IMR-90 (cell line): ENCODE results near the gene DCDC1. TPM values are rescaled to one million over a fixed set of nuclear protein-coding genes. Genes with fewer than 3 reads are reported as not detected.

Source experiments
- ATAC-seq: fragments of 200-7000 bp; cut with Tn5 transposase; 2 replicates; pipeline ENCODE4 v1.9.1; 2020; ENCODE audit warnings: low read depth, mild to moderate bottlenecking, moderate library complexity
- BruUV-seq: library from RNA; stranded (reverse); fragments of 400-500 nt; replicated peaks from 2 replicates; lab custom pipeline; 2021; lab: Mats Ljungman, UMichigan
- CTCF ChIA-PET: fragments of 300-600 bp; formaldehyde crosslinking; extraction: SDS; loops from one replicate; lab custom pipeline; 2021; ENCODE audit warnings: antibody characterized with exemption; lab: Yijun Ruan, JAX
- POLR2A ChIA-PET: fragments of 300-600 bp; sonication (Branson Sonifier 250); formaldehyde crosslinking; loops from one replicate; lab custom pipeline; 2022; ENCODE audit warnings: antibody characterized with exemption; ENCODE audit not compliant: unreplicated experiment; lab: Charles Lee
- DNase-seq: peaks from one replicate; pipeline ENCODE4 v3.0.0; 2013
- H2AFZ ChIP-seq: replicated peaks from 2 replicates; pipeline ENCODE3; 2013; ENCODE audit warnings: low read length, mild to moderate bottlenecking; ENCODE audit not compliant: poor library complexity
- H2AK5ac ChIP-seq: 2 replicates; pipeline ENCODE4 v1.6.1; 2013; ENCODE audit warnings: low read depth, low read length, inconsistent platforms
- H2AK9ac ChIP-seq: replicated peaks from 2 replicates; pipeline ENCODE3; 2013; ENCODE audit warnings: mild to moderate bottlenecking, low read depth, low read length, moderate library complexity; ENCODE audit not compliant: poor library complexity
- H2BK120ac ChIP-seq: 2 replicates; pipeline ENCODE4 v1.6.1; 2013; ENCODE audit warnings: low read depth, low read length, inconsistent platforms
- H2BK15ac ChIP-seq: 3 replicates; pipeline ENCODE4 v1.6.1; 2013; ENCODE audit warnings: low read depth, low read length, inconsistent platforms
- H2BK20ac ChIP-seq: 2 replicates; pipeline ENCODE4 v1.6.1; 2013; ENCODE audit warnings: low read depth, mild to moderate bottlenecking, inconsistent platforms, low read length, moderate library complexity
- H2BK5ac ChIP-seq: 2 replicates; pipeline ENCODE4 v1.6.1; 2013; ENCODE audit warnings: mild to moderate bottlenecking, low read depth, low read length, inconsistent platforms; ENCODE audit not compliant: poor library complexity, severe bottlenecking
- H3K14ac ChIP-seq: replicated peaks from 2 replicates; pipeline ENCODE4 v1.6.1; 2013; ENCODE audit warnings: low read depth, low read length, inconsistent platforms
- H3K18ac ChIP-seq: 2 replicates; pipeline ENCODE4 v1.6.1; 2013; ENCODE audit warnings: low read depth, low read length, control low read depth
- H3K23ac ChIP-seq: 2 replicates; pipeline ENCODE4 v1.6.1; 2013; ENCODE audit warnings: low read depth, low read length, inconsistent platforms
- H3K27ac ChIP-seq: 2 replicates; pipeline ENCODE4 v1.5.1; 2013; ENCODE audit warnings: mild to moderate bottlenecking, control low read depth, low read length; ENCODE audit not compliant: insufficient read depth
- H3K27me3 ChIP-seq: 2 replicates; pipeline ENCODE4 v1.6.1; 2013; ENCODE audit warnings: low read length; ENCODE audit not compliant: control insufficient read depth, insufficient read depth
- H3K36me3 ChIP-seq: 2 replicates; pipeline ENCODE4 v1.6.1; 2013; ENCODE audit warnings: low read length, mixed read lengths; ENCODE audit not compliant: control insufficient read depth, insufficient read depth
- H3K4ac ChIP-seq: 2 replicates; pipeline ENCODE4 v1.6.1; 2013; ENCODE audit warnings: low read depth, low read length, inconsistent platforms
- H3K4me1 ChIP-seq: 2 replicates; pipeline ENCODE4 v1.6.1; 2013; ENCODE audit warnings: low read length, mixed read lengths; ENCODE audit not compliant: control insufficient read depth, insufficient read depth
- H3K4me2 ChIP-seq: 2 replicates; pipeline ENCODE4 v1.6.1; 2013; ENCODE audit warnings: low read depth, mild to moderate bottlenecking, control low read depth, low read length, moderate library complexity
- H3K4me3 ChIP-seq: 2 replicates; pipeline ENCODE4 v1.5.1; 2013; ENCODE audit warnings: low read depth, mild to moderate bottlenecking, control low read depth, low read length, moderate library complexity; ENCODE audit not compliant: insufficient read depth
- H3K56ac ChIP-seq: 2 replicates; pipeline ENCODE4 v1.6.1; 2013; ENCODE audit warnings: low read length, inconsistent platforms; ENCODE audit not compliant: insufficient read depth; ENCODE audit errors: extremely low read depth
- H3K79me1 ChIP-seq, 2 experiments: 2 replicates each; pipeline ENCODE4 v1.6.1; 2013; ENCODE audit warnings: low read length in 2 of 2, inconsistent platforms in 1 of 2, low read depth in 1 of 2
- H3K9ac ChIP-seq: 2 replicates; pipeline ENCODE4 v1.6.1; 2013; ENCODE audit warnings: low read depth, low read length, control low read depth
- H3K9me1 ChIP-seq: 2 replicates; pipeline ENCODE4 v1.6.1; 2013; ENCODE audit warnings: low read length, inconsistent platforms; ENCODE audit not compliant: insufficient read depth
- H3K9me3 ChIP-seq: 2 replicates; pipeline ENCODE4 v1.6.1; 2013; ENCODE audit warnings: low read length; ENCODE audit not compliant: control insufficient read depth, insufficient read depth
- H4K20me1 ChIP-seq: 2 replicates; pipeline ENCODE4 v1.6.1; 2013; ENCODE audit warnings: low read length, inconsistent platforms; ENCODE audit not compliant: insufficient read depth
- H4K5ac ChIP-seq: 2 replicates; pipeline ENCODE4 v1.6.1; 2013; ENCODE audit warnings: mild to moderate bottlenecking, low read depth, low read length, control low read depth
- H4K8ac ChIP-seq, 2 experiments: 2 replicates each; pipeline ENCODE4 v1.6.1; 2013; ENCODE audit warnings: low read depth in 2 of 2, low read length in 2 of 2, control low read depth in 1 of 2, inconsistent platforms in 1 of 2
- H4K91ac ChIP-seq: 2 replicates; pipeline ENCODE4 v1.6.1; 2013; ENCODE audit warnings: low read depth, low read length, inconsistent platforms; ENCODE audit not compliant: insufficient read depth
- CEBPB ChIP-seq: IDR thresholded peaks from 2 replicates; pipeline ENCODE4 v1.6.1; 2012; ENCODE audit warnings: low read depth, low read length, improper control_type of control experiment
- CHD1 ChIP-seq: IDR thresholded peaks from 2 replicates; pipeline ENCODE4 v1.6.1; 2012; ENCODE audit warnings: low read depth, low read length, improper control_type of control experiment
- MAFK ChIP-seq: IDR thresholded peaks from 2 replicates; pipeline ENCODE4 v1.6.1; 2012; ENCODE audit warnings: low read depth, low read length, improper control_type of control experiment
- RCOR1 ChIP-seq: IDR thresholded peaks from 2 replicates; pipeline ENCODE4 v1.6.1; 2012; ENCODE audit warnings: mild to moderate bottlenecking, low read length, improper control_type of control experiment; ENCODE audit not compliant: insufficient replicate concordance
- WGBS, 2 experiments: methylation state at CpG; one replicate each; pipeline versions ENCODE4 v1.1.5 to v1.1.7; 2013; ENCODE audit warnings: missing lambda C conversion rate in 2 of 2; ENCODE audit not compliant: insufficient read length in 1 of 2; ENCODE audit errors: extremely low coverage in 2 of 2; 5-methylcytosine and 5-hydroxymethylcytosine counted together
- dilution Hi-C: fragments of 300-500 bp; cut with HindIII; formaldehyde crosslinking; loops from one replicate; pipeline ENCODE4 v1.14.3; 2018; ENCODE audit warnings: low sequenced_read_pairs; ENCODE audit not compliant: unreplicated experiment
- in situ Hi-C: fragments of 300-500 bp; cut with MboI; formaldehyde crosslinking; loops from 3 replicates; pipeline ENCODE4 v1.14.3; 2019; ENCODE audit warnings: low sequenced_read_pairs, inconsistent platforms, mixed read lengths
- intact Hi-C: fragments of 100-400 bp; cut with micrococcal nuclease; formaldehyde crosslinking; loops from 2 replicates; pipeline ENCODE4 v1.10.0; 2022
- polyA plus RNA-seq, 3 experiments: library from polyadenylated mRNA; depleted of rRNA; stranded (reverse); fragments of >200 nt; gene quantifications; 2 replicates each; pipeline ENCODE4 v1.2.3, GENCODE V29; 2012; ENCODE audit warnings: low replicate concordance in 1 of 3
- total RNA-seq: library from RNA; depleted of rRNA; stranded (reverse); fragments of >200 nt; gene quantifications from 2 replicates; pipeline ENCODE4 v1.2.3, GENCODE V29; 2012
- TF ChIP-seq, protein P1 (sequence below): fragments of 150-350 bp; IDR thresholded peaks from 2 replicates; pipeline ENCODE4 v1.6.1; 2017; ENCODE audit warnings: mild to moderate bottlenecking, antibody characterized with exemption, low read length, low read depth

DCDC1 gene
- total and polyA plus RNA-seq, 2 of the 4 experiments (the other 2 are of a cell fraction): not detected

DNA sequence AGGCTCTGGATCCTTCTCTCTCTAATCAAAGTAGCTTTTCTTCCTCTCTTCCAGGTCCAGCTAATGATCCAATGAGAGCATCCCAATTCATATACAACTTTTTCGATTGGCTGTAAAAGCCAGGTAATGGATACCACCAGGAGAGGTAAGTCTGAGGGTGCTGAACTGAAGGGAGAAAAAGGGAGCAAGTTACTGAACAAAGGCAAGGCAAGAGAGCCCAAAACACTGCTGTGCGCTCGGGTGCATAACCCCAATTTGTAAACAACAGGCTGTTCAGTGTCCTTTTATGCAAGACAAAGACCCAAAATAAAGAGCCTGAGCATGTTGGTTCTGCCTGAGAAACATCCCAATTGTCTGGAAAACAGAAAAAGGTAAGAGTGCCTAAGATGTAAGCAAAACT is 260.1 kb downstream of the DCDC1 start:
- Histone ChIP-seq H3K4me3 (no peak overlapping the region), H3K56ac (no peak overlapping the region), H3K4me2 (no peak overlapping the region), H3K9me3 (no peaks in the 10 kb centered on the region), H4K91ac (no peak overlapping the region), H2BK120ac (no peak overlapping the region), H3K4ac (no peak overlapping the region), H4K8ac (no peak overlapping the region), H3K27ac (no peak overlapping the region), H2AK9ac (no peak overlapping the region), H2AFZ (no peak overlapping the region), H4K5ac (no peak overlapping the region), H3K9ac (no peak overlapping the region), H2AK5ac (no peak overlapping the region), H3K4me1 (no peaks in the 10 kb centered on the region), H3K23ac (no peak overlapping the region), H3K14ac (no peak overlapping the region), H2BK20ac (no peak overlapping the region), H3K18ac (no peak overlapping the region), H4K20me1 (no peaks in the 10 kb centered on the region), H3K9me1 (no peaks in the 10 kb centered on the region), H3K36me3 (no peaks in the 10 kb centered on the region), H3K79me1 (no peaks in the 10 kb centered on the region), H3K27me3 (no peaks in the 10 kb centered on the region), H2BK15ac (no peak overlapping the region), H2BK5ac (no peak overlapping the region)
- no peak for DNase-seq
- WGBS, 2 experiments: no CpG with 5 or more reads among the region's 3 CpGs
- ATAC-seq: no peak
- BruUV-seq: no TSS peak
- no peak for TF ChIP-seq RCOR1
- TF ChIP-seq, protein P1, sequence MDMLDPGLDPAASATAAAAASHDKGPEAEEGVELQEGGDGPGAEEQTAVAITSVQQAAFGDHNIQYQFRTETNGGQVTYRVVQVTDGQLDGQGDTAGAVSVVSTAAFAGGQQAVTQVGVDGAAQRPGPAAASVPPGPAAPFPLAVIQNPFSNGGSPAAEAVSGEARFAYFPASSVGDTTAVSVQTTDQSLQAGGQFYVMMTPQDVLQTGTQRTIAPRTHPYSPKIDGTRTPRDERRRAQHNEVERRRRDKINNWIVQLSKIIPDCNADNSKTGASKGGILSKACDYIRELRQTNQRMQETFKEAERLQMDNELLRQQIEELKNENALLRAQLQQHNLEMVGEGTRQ: no peak
- no peak for TF ChIP-seq CEBPB
- TF ChIP-seq CHD1: no peak
- no peak for TF ChIP-seq MAFK
- ChIA-PET CTCF (no interaction called here), POLR2A (no interaction called here)
- in situ Hi-C loops: no loop called here
- intact Hi-C loops: loop anchor here (5.0 kb wide), 2 partner anchors 853 to 1068 kb away; no protein-coding TSS in a partner anchor
- dilution Hi-C loops: no loop called here
